ENCODE data around the gene LY9.

DNA sequence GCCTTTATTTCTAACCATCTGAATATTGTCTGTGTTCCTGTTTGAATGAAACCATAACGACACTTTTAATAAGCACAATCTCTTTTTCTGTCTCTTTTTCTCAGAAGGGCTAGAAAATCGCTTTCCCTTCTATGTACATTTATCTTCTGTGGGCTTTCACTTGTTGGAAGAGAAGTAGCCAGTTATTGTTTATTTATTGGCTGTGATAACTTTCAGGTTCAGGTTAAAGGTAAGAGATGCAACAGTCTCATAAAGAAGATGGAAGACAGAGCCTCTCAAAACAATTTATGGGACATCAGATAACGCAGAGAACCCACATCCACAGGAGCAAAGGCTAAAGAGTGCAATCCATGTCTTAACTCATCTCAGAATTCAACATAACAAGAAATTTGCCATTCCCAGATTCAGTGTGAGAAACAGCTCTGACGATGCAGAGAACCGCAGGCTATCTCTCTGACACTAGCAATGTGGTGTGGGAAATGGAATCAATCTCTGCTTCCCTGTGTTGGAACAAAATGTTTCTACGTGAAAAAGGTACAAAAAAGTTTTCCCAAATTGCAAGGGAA lies 70.8 kb downstream of the LY9 start:
- TF ChIP-seq SP1 (IDR thresholded peaks at IDR 0.05) (no peak), SP1 (CRISPR knock-in tag; IDR thresholded peaks at IDR 0.05) (no peak), CCAR2 (optimal IDR thresholded peaks at IDR 0.05; ENCODE audit: low read depth, low read length) (no peak), HES4 (CRISPR knock-in tag; IDR thresholded peaks at IDR 0.05; ENCODE audit: borderline replicate concordance) (no peak), TRIM24 (CRISPR knock-in tag; IDR thresholded peaks at IDR 0.05) (no peak), CREB1 (IDR thresholded peaks at IDR 0.05) (no peak), CREB1 (CRISPR knock-in tag; IDR thresholded peaks at IDR 0.05) (no peak), SMC3 (IDR thresholded peaks at IDR 0.05; ENCODE audit: low read length) (no peak), ZNF160 (CRISPR knock-in tag; IDR thresholded peaks at IDR 0.05) (no peak)
- TF ChIP-seq, protein P1, sequence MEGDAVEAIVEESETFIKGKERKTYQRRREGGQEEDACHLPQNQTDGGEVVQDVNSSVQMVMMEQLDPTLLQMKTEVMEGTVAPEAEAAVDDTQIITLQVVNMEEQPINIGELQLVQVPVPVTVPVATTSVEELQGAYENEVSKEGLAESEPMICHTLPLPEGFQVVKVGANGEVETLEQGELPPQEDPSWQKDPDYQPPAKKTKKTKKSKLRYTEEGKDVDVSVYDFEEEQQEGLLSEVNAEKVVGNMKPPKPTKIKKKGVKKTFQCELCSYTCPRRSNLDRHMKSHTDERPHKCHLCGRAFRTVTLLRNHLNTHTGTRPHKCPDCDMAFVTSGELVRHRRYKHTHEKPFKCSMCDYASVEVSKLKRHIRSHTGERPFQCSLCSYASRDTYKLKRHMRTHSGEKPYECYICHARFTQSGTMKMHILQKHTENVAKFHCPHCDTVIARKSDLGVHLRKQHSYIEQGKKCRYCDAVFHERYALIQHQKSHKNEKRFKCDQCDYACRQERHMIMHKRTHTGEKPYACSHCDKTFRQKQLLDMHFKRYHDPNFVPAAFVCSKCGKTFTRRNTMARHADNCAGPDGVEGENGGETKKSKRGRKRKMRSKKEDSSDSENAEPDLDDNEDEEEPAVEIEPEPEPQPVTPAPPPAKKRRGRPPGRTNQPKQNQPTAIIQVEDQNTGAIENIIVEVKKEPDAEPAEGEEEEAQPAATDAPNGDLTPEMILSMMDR (CRISPR knock-in tag; IDR thresholded peaks at IDR 0.05), result no peak
- TF ChIP-seq, protein P2, sequence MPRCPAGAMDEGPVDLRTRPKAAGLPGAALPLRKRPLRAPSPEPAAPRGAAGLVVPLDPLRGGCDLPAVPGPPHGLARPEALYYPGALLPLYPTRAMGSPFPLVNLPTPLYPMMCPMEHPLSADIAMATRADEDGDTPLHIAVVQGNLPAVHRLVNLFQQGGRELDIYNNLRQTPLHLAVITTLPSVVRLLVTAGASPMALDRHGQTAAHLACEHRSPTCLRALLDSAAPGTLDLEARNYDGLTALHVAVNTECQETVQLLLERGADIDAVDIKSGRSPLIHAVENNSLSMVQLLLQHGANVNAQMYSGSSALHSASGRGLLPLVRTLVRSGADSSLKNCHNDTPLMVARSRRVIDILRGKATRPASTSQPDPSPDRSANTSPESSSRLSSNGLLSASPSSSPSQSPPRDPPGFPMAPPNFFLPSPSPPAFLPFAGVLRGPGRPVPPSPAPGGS (CRISPR knock-in tag; IDR thresholded peaks at IDR 0.05), result no peak
- TF ChIP-seq, protein P3, sequence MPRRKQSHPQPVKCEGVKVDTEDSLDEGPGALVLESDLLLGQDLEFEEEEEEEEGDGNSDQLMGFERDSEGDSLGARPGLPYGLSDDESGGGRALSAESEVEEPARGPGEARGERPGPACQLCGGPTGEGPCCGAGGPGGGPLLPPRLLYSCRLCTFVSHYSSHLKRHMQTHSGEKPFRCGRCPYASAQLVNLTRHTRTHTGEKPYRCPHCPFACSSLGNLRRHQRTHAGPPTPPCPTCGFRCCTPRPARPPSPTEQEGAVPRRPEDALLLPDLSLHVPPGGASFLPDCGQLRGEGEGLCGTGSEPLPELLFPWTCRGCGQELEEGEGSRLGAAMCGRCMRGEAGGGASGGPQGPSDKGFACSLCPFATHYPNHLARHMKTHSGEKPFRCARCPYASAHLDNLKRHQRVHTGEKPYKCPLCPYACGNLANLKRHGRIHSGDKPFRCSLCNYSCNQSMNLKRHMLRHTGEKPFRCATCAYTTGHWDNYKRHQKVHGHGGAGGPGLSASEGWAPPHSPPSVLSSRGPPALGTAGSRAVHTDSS (CRISPR knock-in tag; conservative IDR thresholded peaks at IDR 0.05), result no peak
- TF ChIP-seq, protein P4, sequence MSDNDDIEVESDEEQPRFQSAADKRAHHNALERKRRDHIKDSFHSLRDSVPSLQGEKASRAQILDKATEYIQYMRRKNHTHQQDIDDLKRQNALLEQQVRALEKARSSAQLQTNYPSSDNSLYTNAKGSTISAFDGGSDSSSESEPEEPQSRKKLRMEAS (IDR thresholded peaks at IDR 0.05), result no peak
- TF ChIP-seq, protein P5, sequence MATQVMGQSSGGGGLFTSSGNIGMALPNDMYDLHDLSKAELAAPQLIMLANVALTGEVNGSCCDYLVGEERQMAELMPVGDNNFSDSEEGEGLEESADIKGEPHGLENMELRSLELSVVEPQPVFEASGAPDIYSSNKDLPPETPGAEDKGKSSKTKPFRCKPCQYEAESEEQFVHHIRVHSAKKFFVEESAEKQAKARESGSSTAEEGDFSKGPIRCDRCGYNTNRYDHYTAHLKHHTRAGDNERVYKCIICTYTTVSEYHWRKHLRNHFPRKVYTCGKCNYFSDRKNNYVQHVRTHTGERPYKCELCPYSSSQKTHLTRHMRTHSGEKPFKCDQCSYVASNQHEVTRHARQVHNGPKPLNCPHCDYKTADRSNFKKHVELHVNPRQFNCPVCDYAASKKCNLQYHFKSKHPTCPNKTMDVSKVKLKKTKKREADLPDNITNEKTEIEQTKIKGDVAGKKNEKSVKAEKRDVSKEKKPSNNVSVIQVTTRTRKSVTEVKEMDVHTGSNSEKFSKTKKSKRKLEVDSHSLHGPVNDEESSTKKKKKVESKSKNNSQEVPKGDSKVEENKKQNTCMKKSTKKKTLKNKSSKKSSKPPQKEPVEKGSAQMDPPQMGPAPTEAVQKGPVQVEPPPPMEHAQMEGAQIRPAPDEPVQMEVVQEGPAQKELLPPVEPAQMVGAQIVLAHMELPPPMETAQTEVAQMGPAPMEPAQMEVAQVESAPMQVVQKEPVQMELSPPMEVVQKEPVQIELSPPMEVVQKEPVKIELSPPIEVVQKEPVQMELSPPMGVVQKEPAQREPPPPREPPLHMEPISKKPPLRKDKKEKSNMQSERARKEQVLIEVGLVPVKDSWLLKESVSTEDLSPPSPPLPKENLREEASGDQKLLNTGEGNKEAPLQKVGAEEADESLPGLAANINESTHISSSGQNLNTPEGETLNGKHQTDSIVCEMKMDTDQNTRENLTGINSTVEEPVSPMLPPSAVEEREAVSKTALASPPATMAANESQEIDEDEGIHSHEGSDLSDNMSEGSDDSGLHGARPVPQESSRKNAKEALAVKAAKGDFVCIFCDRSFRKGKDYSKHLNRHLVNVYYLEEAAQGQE (IDR thresholded peaks at IDR 0.05; ENCODE audit: borderline replicate concordance in 1 of 2, low read depth in 1 of 2, low read length in 2 of 2), result no peak

All from HepG2 (cell line).